IMR-90 (cell line): Measurements from ENCODE around the gene BRD3. TPM values are rescaled to one million over a fixed set of nuclear protein-coding genes. Genes with fewer than 3 reads are reported as not detected.

ENCODE experiments used
- ATAC-seq: fragments of 200-7000 bp; cut with Tn5 transposase; 2 replicates; pipeline ENCODE4 v1.9.1; 2020; ENCODE audit warnings: low read depth, mild to moderate bottlenecking, moderate library complexity
- BruUV-seq: library from RNA; stranded (reverse); fragments of 400-500 nt; replicated peaks from 2 replicates; lab custom pipeline; 2021; lab: Mats Ljungman, UMichigan
- CTCF ChIA-PET: fragments of 300-600 bp; formaldehyde crosslinking; extraction: SDS; loops from one replicate; lab custom pipeline; 2021; ENCODE audit warnings: antibody characterized with exemption; lab: Yijun Ruan, JAX
- POLR2A ChIA-PET: fragments of 300-600 bp; sonication (Branson Sonifier 250); formaldehyde crosslinking; loops from one replicate; lab custom pipeline; 2022; ENCODE audit warnings: antibody characterized with exemption; ENCODE audit not compliant: unreplicated experiment; lab: Charles Lee
- DNase-seq: peaks from one replicate; pipeline ENCODE4 v3.0.0; 2013
- H2AFZ ChIP-seq: replicated peaks from 2 replicates; pipeline ENCODE3; 2013; ENCODE audit warnings: low read length, mild to moderate bottlenecking; ENCODE audit not compliant: poor library complexity
- H2AK5ac ChIP-seq: 2 replicates; pipeline ENCODE4 v1.6.1; 2013; ENCODE audit warnings: low read depth, low read length, inconsistent platforms
- H2AK9ac ChIP-seq: replicated peaks from 2 replicates; pipeline ENCODE3; 2013; ENCODE audit warnings: mild to moderate bottlenecking, low read depth, low read length, moderate library complexity; ENCODE audit not compliant: poor library complexity
- H2BK120ac ChIP-seq: 2 replicates; pipeline ENCODE4 v1.6.1; 2013; ENCODE audit warnings: low read depth, low read length, inconsistent platforms
- H2BK15ac ChIP-seq: 3 replicates; pipeline ENCODE4 v1.6.1; 2013; ENCODE audit warnings: low read depth, low read length, inconsistent platforms
- H2BK20ac ChIP-seq: 2 replicates; pipeline ENCODE4 v1.6.1; 2013; ENCODE audit warnings: low read depth, mild to moderate bottlenecking, inconsistent platforms, low read length, moderate library complexity
- H2BK5ac ChIP-seq: 2 replicates; pipeline ENCODE4 v1.6.1; 2013; ENCODE audit warnings: mild to moderate bottlenecking, low read depth, low read length, inconsistent platforms; ENCODE audit not compliant: poor library complexity, severe bottlenecking
- H3K14ac ChIP-seq: replicated peaks from 2 replicates; pipeline ENCODE4 v1.6.1; 2013; ENCODE audit warnings: low read depth, low read length, inconsistent platforms
- H3K18ac ChIP-seq: 2 replicates; pipeline ENCODE4 v1.6.1; 2013; ENCODE audit warnings: low read depth, low read length, control low read depth
- H3K23ac ChIP-seq: 2 replicates; pipeline ENCODE4 v1.6.1; 2013; ENCODE audit warnings: low read depth, low read length, inconsistent platforms
- H3K27ac ChIP-seq: 2 replicates; pipeline ENCODE4 v1.5.1; 2013; ENCODE audit warnings: mild to moderate bottlenecking, control low read depth, low read length; ENCODE audit not compliant: insufficient read depth
- H3K27me3 ChIP-seq: 2 replicates; pipeline ENCODE4 v1.6.1; 2013; ENCODE audit warnings: low read length; ENCODE audit not compliant: control insufficient read depth, insufficient read depth
- H3K36me3 ChIP-seq: 2 replicates; pipeline ENCODE4 v1.6.1; 2013; ENCODE audit warnings: low read length, mixed read lengths; ENCODE audit not compliant: control insufficient read depth, insufficient read depth
- H3K4ac ChIP-seq: 2 replicates; pipeline ENCODE4 v1.6.1; 2013; ENCODE audit warnings: low read depth, low read length, inconsistent platforms
- H3K4me1 ChIP-seq: 2 replicates; pipeline ENCODE4 v1.6.1; 2013; ENCODE audit warnings: low read length, mixed read lengths; ENCODE audit not compliant: control insufficient read depth, insufficient read depth
- H3K4me2 ChIP-seq: 2 replicates; pipeline ENCODE4 v1.6.1; 2013; ENCODE audit warnings: low read depth, mild to moderate bottlenecking, control low read depth, low read length, moderate library complexity
- H3K4me3 ChIP-seq: 2 replicates; pipeline ENCODE4 v1.5.1; 2013; ENCODE audit warnings: low read depth, mild to moderate bottlenecking, control low read depth, low read length, moderate library complexity; ENCODE audit not compliant: insufficient read depth
- H3K56ac ChIP-seq: 2 replicates; pipeline ENCODE4 v1.6.1; 2013; ENCODE audit warnings: low read length, inconsistent platforms; ENCODE audit not compliant: insufficient read depth; ENCODE audit errors: extremely low read depth
- H3K79me1 ChIP-seq, 2 experiments: 2 replicates each; pipeline ENCODE4 v1.6.1; 2013; ENCODE audit warnings: low read length in 2 of 2, inconsistent platforms in 1 of 2, low read depth in 1 of 2
- H3K9ac ChIP-seq: 2 replicates; pipeline ENCODE4 v1.6.1; 2013; ENCODE audit warnings: low read depth, low read length, control low read depth
- H3K9me1 ChIP-seq: 2 replicates; pipeline ENCODE4 v1.6.1; 2013; ENCODE audit warnings: low read length, inconsistent platforms; ENCODE audit not compliant: insufficient read depth
- H3K9me3 ChIP-seq: 2 replicates; pipeline ENCODE4 v1.6.1; 2013; ENCODE audit warnings: low read length; ENCODE audit not compliant: control insufficient read depth, insufficient read depth
- H4K20me1 ChIP-seq: 2 replicates; pipeline ENCODE4 v1.6.1; 2013; ENCODE audit warnings: low read length, inconsistent platforms; ENCODE audit not compliant: insufficient read depth
- H4K5ac ChIP-seq: 2 replicates; pipeline ENCODE4 v1.6.1; 2013; ENCODE audit warnings: mild to moderate bottlenecking, low read depth, low read length, control low read depth
- H4K8ac ChIP-seq, 2 experiments: 2 replicates each; pipeline ENCODE4 v1.6.1; 2013; ENCODE audit warnings: low read depth in 2 of 2, low read length in 2 of 2, control low read depth in 1 of 2, inconsistent platforms in 1 of 2
- H4K91ac ChIP-seq: 2 replicates; pipeline ENCODE4 v1.6.1; 2013; ENCODE audit warnings: low read depth, low read length, inconsistent platforms; ENCODE audit not compliant: insufficient read depth
- CHD1 ChIP-seq: IDR thresholded peaks from 2 replicates; pipeline ENCODE4 v1.6.1; 2012; ENCODE audit warnings: low read depth, low read length, improper control_type of control experiment
- WGBS, 2 experiments: methylation state at CpG; one replicate each; pipeline versions ENCODE4 v1.1.5 to v1.1.7; 2013; ENCODE audit warnings: missing lambda C conversion rate in 2 of 2; ENCODE audit not compliant: insufficient read length in 1 of 2; ENCODE audit errors: extremely low coverage in 2 of 2; 5-methylcytosine and 5-hydroxymethylcytosine counted together
- dilution Hi-C: fragments of 300-500 bp; cut with HindIII; formaldehyde crosslinking; loops from one replicate; pipeline ENCODE4 v1.14.3; 2018; ENCODE audit warnings: low sequenced_read_pairs; ENCODE audit not compliant: unreplicated experiment
- in situ Hi-C: fragments of 300-500 bp; cut with MboI; formaldehyde crosslinking; loops from 3 replicates; pipeline ENCODE4 v1.14.3; 2019; ENCODE audit warnings: low sequenced_read_pairs, inconsistent platforms, mixed read lengths
- intact Hi-C: fragments of 100-400 bp; cut with micrococcal nuclease; formaldehyde crosslinking; loops from 2 replicates; pipeline ENCODE4 v1.10.0; 2022
- polyA plus RNA-seq, 3 experiments: library from polyadenylated mRNA; depleted of rRNA; stranded (reverse); fragments of >200 nt; gene quantifications; 2 replicates each; pipeline ENCODE4 v1.2.3, GENCODE V29; 2012; ENCODE audit warnings: low replicate concordance in 1 of 3
- total RNA-seq: library from RNA; depleted of rRNA; stranded (reverse); fragments of >200 nt; gene quantifications from 2 replicates; pipeline ENCODE4 v1.2.3, GENCODE V29; 2012

The BRD3 gene
- total and polyA plus RNA-seq, 2 of the 4 experiments (the other 2 are of a cell fraction) = 2.2 to 7.1 TPM

DNA sequence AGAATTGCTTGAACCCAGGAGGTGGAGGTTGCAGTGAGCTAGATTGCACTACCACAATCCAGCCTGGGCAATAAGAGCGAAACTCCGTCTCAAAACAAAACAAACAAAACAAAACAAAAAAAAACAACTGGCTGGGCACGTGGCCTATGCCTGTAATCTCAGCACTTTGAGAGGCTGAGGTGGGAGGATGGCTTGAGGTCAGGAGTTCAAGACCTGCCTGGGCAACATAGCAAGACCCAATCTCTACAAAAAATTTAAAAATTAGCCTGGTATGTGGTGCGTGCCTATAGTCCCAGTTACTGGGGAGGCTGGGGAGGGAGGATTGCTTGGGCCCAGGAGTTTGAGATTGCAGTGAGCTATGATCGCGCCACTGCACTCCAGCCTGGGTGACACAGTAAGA lies 44.7 kb upstream of the BRD3 start:
- WGBS, 2 experiments = no CpG with 5 or more reads among the region's 6 CpGs
- H3K9me1 ChIP-seq = no peaks in the 10 kb centered on the region
- no peak overlapping the region for H2AK5ac ChIP-seq
- H3K4me2 ChIP-seq = no peak overlapping the region
- no peak overlapping the region for H2BK15ac ChIP-seq
- POLR2A ChIA-PET = no interaction called here
- no peaks in the 10 kb centered on the region for H3K4me1 ChIP-seq
- CTCF ChIA-PET = no interaction called here
- H2BK120ac ChIP-seq = no peak overlapping the region
- dilution Hi-C loops (no loop called here), in situ Hi-C loops (no loop called here), intact Hi-C loops (no loop called here)
- no peak overlapping the region for H3K18ac ChIP-seq
- H4K5ac ChIP-seq = no peak overlapping the region
- H2AFZ ChIP-seq = no peak overlapping the region
- H3K4me3 ChIP-seq = no peak overlapping the region
- DNase-seq (no peak), ATAC-seq (no peak)
- no peaks in the 10 kb centered on the region for H3K9me3 ChIP-seq
- BruUV-seq = no TSS peak
- no peaks in the 10 kb centered on the region for H4K20me1 ChIP-seq
- no peak overlapping the region for H3K56ac ChIP-seq
- no peak overlapping the region for H3K23ac ChIP-seq
- no peak overlapping the region for H2BK5ac ChIP-seq
- H2AK9ac ChIP-seq = no peak overlapping the region
- H2BK20ac ChIP-seq = no peak overlapping the region
- H3K27ac ChIP-seq = no peak overlapping the region
- H3K9ac ChIP-seq = no peak overlapping the region
- TF ChIP-seq CHD1 = no peak
- no peaks in the 10 kb centered on the region for H3K79me1 ChIP-seq
- no peak overlapping the region for H3K14ac ChIP-seq
- H4K8ac ChIP-seq = no peak overlapping the region
- H4K91ac ChIP-seq = no peak overlapping the region
- H3K36me3 ChIP-seq = no peaks in the 10 kb centered on the region
- no peak overlapping the region for H3K4ac ChIP-seq
- H3K27me3 ChIP-seq = peaks cover 3% of the 10 kb centered on the region; the same call in 1 of the 2 replicates
